ENCODE results near the gene RAB11FIP4.
A peak's percentile ranks its signal among the peaks of the same experiment; 100 is the strongest.
"Not testable (repeated sequence)": the region's sequence is repeated elsewhere in the genome, so short reads cannot be mapped to it uniquely, and the experiment has no call there.

The RAB11FIP4 gene, protein sequence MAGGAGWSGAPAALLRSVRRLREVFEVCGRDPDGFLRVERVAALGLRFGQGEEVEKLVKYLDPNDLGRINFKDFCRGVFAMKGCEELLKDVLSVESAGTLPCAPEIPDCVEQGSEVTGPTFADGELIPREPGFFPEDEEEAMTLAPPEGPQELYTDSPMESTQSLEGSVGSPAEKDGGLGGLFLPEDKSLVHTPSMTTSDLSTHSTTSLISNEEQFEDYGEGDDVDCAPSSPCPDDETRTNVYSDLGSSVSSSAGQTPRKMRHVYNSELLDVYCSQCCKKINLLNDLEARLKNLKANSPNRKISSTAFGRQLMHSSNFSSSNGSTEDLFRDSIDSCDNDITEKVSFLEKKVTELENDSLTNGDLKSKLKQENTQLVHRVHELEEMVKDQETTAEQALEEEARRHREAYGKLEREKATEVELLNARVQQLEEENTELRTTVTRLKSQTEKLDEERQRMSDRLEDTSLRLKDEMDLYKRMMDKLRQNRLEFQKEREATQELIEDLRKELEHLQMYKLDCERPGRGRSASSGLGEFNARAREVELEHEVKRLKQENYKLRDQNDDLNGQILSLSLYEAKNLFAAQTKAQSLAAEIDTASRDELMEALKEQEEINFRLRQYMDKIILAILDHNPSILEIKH

GRCh38 chr17:31391496-31391949 lies at the start of gene RAB11FIP4:
Gene RAB11FIP4 (plus strand): TSS chr17:31391675. CDS start chr17:31391853, 178 bp downstream.
- DNase-seq (ENCODE audit: low spot score): no peak

GRCh38 chr17:31345191-31345747 lies 46.2 kb upstream of the RAB11FIP4 start:
- DNase-seq (ENCODE audit: low spot score): not testable (repeated sequence)

- no peak for DNase-seq (ENCODE audit: low spot score)
Measured at GRCh38 chr17:31349454-31349853, 42.0 kb upstream of the RAB11FIP4 start.

- DNase-seq (ENCODE audit: low spot score): no peak
Measured at GRCh38 chr17:31355935-31356334, 35.5 kb upstream of the RAB11FIP4 start.

GRCh38 chr17:31357091-31357490 lies 34.4 kb upstream of the RAB11FIP4 start:
- DNase-seq (ENCODE audit: low spot score): no peak

- DNase-seq (ENCODE audit: low spot score): no peak
Measured at GRCh38 chr17:31357839-31358394, 33.6 kb upstream of the RAB11FIP4 start.

DNA sequence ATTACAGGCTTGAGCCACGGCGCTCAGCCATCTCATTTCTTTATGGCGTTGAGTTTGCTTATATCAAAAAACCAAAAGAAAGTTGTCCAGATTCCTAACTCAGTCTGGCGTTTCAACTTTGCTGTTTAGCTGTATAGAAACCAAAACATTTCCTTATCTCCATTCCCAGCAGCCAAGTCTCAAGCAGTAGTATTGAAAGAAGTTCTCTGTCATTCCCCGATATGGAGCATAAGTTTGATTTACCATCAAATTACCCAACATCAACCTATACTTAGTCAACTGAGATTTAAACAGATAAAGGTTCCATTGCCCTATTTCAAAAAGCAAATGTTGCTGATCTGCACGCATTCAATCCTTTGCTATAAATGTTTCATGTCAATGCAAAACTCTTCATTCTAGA lies 27.5 kb upstream of the RAB11FIP4 start:
- DNase-seq (ENCODE audit: low spot score): no peak

GRCh38 chr17:31366088-31366487 lies 25.4 kb upstream of the RAB11FIP4 start:
- no peak for DNase-seq (ENCODE audit: low spot score)

DNA sequence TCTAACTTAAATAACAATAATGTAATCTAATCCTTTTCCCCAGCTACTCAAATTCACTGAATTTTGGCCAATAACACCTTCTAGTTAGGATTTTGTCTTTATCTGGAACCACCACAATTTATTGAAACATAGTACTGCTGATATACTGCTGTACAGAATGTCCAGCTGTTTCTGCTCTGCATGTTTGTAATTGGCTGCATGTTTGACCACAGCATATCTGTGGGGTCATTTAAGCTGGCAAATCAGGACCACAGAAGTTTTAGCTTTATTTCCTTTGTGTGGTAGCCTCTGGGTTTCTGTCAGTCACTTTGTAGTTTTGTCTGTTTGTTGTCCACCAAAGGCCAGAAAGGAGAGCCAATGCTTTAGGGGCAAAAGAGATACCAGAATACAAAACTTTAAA lies 22.2 kb upstream of the RAB11FIP4 start:
- DNase-seq (ENCODE audit: low spot score): no peak

DNA sequence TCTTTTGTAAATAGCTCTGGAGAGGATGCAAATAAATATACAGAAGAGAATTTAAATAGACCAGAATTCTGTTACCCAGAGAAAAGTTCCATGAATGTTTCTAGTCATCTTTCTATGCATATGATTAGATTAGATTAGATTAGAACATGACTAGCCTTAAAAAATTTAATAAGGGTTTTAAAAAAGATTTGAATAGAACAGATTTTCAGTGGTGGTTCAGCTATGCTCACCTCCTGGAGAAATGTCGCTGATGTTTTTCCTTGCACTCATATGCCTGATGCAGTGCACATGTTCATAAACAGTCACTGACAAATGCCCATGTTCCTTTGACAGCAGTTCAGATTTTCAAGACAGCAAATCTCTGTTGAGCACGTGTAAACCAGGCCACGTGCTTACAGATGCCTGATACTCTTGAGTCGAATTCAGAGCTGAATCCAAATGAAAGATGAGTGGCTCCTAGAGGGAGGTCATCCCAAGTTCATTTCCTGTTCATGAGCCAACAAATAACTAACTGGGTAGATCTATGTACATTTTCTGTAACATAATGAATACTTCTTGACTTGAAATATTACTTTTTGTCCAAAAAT lies 19.9 kb upstream of the RAB11FIP4 start:
- no peak for DNase-seq (ENCODE audit: low spot score)

DNA sequence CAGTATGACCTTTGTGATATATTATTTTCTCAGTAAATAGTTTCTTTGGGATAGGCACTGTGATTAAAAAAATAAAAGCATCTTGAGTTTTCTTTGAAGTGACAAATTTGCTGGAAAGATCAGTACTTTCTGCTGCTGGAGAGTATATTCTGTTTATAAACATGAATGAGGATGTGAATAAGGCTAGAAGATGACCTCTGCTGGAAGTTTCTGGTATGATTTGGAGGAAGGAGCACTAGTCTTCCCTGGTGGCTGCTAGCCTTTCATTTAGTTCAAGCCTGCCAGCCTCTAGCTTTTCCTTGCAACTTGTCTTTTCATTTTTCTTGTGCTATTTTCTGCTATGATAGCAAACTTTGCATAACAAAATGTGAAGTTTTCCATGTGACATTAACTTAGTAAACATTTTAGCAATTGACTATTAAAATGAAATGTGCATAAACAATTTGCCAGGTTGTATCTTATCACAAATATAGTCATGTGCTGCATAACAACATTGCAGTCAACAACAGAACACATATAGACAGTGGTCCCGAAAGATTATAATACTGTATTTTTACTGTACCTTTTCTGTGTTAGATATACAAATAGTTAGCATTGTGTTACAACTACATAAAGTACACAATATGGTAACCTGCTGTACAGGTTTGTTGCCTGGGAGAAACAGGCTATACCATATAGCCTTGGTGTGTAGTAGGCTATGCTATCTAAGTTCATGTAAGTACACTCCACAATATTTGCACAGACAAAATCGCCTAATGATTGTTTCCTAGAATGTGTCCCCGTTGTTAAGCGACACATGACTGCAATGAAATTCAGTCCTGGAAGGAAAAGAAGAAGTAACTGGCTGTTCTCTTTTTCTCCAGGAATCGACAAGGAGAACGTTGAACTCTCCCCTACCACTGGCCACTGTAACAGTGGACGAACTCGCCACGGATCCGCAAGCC lies 18.1 kb upstream of the RAB11FIP4 start:
- DNase-seq (ENCODE audit: low spot score): peak; percentile 66

GRCh38 chr17:31374094-31374447 lies 17.4 kb upstream of the RAB11FIP4 start:
- no peak for DNase-seq (ENCODE audit: low spot score)

DNA sequence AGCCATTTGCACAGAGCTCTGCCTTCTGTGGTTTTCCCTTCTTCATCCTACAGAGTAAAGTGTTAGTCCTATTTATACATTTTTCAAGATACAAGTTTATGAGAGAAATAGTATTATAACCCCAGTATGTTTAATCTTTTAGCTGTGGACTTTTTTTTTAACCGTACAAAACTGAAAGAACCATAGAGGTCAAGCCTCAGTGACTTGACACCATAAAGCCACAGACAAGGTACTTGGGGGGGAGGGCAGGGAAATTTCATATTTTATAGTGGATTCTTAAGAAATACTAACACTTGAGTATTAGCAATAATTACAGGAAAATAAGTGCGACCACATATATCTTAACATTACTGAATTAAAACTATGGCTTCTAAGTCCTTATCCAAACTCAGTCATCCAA lies 17.0 kb upstream of the RAB11FIP4 start:
- DNase-seq (ENCODE audit: low spot score): no peak

GRCh38 chr17:31378638-31379037 lies 12.8 kb upstream of the RAB11FIP4 start:
- DNase-seq (ENCODE audit: low spot score): no peak

- DNase-seq (ENCODE audit: low spot score): no peak
Measured at GRCh38 chr17:31379597-31380205, 11.8 kb upstream of the RAB11FIP4 start.

GRCh38 chr17:31381165-31381668 lies 10.3 kb upstream of the RAB11FIP4 start:
- DNase-seq (ENCODE audit: low spot score): no peak

DNA sequence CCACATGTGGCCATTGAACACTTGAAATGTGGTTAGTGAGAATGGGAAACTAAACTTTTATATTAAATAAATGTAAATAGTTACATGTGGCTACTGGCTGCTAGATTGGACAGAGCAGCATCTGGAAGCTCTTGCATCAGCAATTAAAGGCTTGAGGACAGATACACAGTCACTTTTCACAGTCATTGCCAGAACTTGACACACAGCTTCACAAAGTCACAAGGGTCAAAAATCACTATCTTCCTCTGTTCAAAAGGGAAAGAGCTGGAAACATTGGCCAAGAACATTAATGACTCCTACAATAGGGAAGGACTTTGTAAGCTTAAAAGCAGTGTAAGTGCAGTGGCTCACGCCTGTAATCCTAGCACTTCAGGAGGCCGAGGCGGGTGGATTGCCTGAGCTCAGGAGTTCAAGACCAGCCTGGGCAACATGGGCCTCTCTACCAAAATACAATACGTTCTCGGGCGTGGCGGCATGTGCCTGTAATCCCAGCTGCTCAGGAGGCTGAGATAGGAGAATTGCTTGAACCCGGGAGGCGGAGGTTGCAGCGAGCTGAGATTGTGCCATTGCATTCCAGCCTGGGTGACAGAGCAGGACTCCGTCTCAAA lies 8.7 kb upstream of the RAB11FIP4 start:
- DNase-seq (ENCODE audit: low spot score): not testable (repeated sequence)

GRCh38 chr17:31383488-31383887 lies 8.0 kb upstream of the RAB11FIP4 start:
- not testable (repeated sequence) for DNase-seq (ENCODE audit: low spot score)

DNA sequence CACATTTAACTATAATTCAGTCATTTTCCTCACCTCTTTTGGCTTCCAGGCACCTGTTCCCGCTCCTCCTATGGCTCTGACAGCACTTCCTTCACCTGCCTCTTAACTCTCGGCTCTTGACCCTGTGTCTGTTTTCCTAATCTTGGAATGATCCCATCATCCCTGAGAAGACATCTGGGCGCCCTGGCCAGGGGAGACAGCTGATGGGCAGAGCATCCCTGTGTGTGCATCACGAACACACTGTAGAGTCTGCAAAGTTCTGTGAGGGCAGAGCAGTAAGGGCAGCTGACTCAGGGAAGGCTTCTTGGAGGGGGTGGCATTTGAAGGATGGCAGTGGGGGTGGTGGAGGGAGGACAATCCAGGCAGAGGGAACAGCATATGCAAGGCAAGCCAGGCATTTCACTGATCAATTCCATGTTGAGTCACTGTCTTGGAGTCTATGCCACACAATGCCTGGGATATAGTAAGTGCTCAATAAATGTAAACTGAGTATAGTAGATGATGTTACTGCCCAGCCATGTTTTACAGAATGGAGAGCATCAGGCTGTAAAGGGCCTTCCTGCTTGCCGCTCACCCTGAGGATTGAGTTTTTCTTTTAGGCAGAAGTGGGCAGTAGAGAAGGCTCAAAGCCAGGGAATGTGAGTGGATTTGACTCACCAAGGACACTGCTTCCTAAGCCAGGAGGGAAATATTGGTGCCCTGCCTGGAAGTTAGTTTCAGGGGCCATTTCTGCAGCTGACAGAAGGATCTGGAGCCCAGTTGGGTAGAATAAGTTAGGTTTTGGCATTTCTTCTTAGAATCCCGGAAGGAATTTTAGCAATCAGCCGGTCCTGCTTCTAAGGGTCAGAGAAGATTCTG lies 5.8 kb upstream of the RAB11FIP4 start:
- no peak for DNase-seq (ENCODE audit: low spot score)
